ENCODE results near the gene RERE. TPM values are rescaled to one million over a fixed set of nuclear protein-coding genes. Genes with fewer than 3 reads are reported as not detected.

The RERE gene
- total and polyA plus RNA-seq, 2 donors (not counting 3 experiments of a cell fraction or from before 2014, with no cell fraction given) = 14.1 to 113 TPM

DNA sequence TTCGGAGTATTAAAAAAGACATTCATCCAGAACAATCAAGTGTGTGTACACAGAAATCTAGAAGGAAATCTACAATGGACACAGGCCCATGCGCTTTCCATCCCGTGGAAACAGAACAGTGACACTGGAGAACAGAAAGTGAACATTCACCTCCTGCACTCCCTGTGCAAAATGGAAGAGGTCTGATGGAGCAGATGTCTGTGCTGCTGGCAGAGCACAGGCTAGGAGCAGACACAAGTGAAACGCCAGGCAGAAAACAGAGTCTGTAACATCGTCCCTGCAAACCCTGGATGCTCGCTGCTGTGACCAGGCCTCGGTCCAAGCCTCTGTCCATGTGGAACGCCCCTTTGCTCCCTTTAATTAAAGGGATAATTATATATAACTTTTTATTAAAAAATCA lies 463.4 kb downstream of the RERE start:
- FAIRE-seq (no peak), DNase-seq (ENCODE audit: low read depth, low spot score) (no peak)
- no peak overlapping the region for H3K4me3 ChIP-seq (replicated peaks in 1 of 3; ENCODE audit: insufficient read depth in 1 of 3, low read depth in 1 of 3, low read length in 3 of 3)
- no peak overlapping the region for H3K9ac ChIP-seq (replicated peaks; ENCODE audit: extremely low read depth, insufficient read depth, low read length)
- CTCF ChIA-PET = interaction anchor here (1.0 to 1.2 kb wide), 3 partner anchors 17 to 373 kb away, joined by 3 to 4 read pairs (median 4); no protein-coding TSS in a partner anchor
- peaks cover 4 to 38% of the 10 kb centered on the region in 2 experiments for H3K36me3 ChIP-seq (ENCODE audit: control insufficient read depth in 2 of 2, extremely low read depth in 1 of 2, insufficient read depth in 2 of 2, low read length in 2 of 2)
- no peak overlapping the region for H3K4me2 ChIP-seq (ENCODE audit: insufficient read depth, low read length)
- dilution Hi-C loops (cut with MboI; ENCODE audit: extremely low pct_ligation_motif_present, low sequenced_read_pairs) = no loop called here
- POLR2A ChIA-PET = no interaction called here
- H3K9me3 ChIP-seq (replicated peaks; ENCODE audit: control insufficient read depth, insufficient read depth, low read length) = no peaks in the 10 kb centered on the region
- H3K27me3 ChIP-seq (ENCODE audit: control insufficient read depth in 2 of 2, insufficient read depth in 2 of 2, low read length in 2 of 2) = no peaks in the 10 kb centered on the region
- peaks cover 16% of the 10 kb centered on the region for H3K4me1 ChIP-seq (ENCODE audit: control insufficient read depth, extremely low read depth, insufficient read depth, low read length)
- intact Hi-C loops (cut with micrococcal nuclease) = no loop called here
- BruUV-seq (replicated peaks) = no TSS peak
- H3K27ac ChIP-seq (ENCODE audit: insufficient read depth, low read depth, low read length) = no peak overlapping the region
- H3K9me1 ChIP-seq (replicated peaks; ENCODE audit: control insufficient read depth, extremely low read depth, insufficient read depth, low read length) = no peaks in the 10 kb centered on the region
- H4K20me1 ChIP-seq (replicated peaks; ENCODE audit: control insufficient read depth, extremely low read depth, insufficient read depth, low read length) = no peaks in the 10 kb centered on the region
- H2AFZ ChIP-seq (ENCODE audit: low read depth, low read length) = no peak overlapping the region
- no peaks in the 10 kb centered on the region for H3K79me2 ChIP-seq (ENCODE audit: control insufficient read depth, insufficient read depth, low read length)
- TF ChIP-seq FOS (IDR thresholded peaks at IDR 0.05; ENCODE audit: borderline replicate concordance, insufficient read depth, low read length) (no peak), POLR2A (IDR thresholded peaks at IDR 0.05; ENCODE audit: low read depth, low read length) (no peak), EZH2 (IDR thresholded peaks at IDR 0.05; ENCODE audit: borderline replicate concordance, low read depth, low read length, severe bottlenecking) (no peak)
- TF ChIP-seq, protein P1, sequence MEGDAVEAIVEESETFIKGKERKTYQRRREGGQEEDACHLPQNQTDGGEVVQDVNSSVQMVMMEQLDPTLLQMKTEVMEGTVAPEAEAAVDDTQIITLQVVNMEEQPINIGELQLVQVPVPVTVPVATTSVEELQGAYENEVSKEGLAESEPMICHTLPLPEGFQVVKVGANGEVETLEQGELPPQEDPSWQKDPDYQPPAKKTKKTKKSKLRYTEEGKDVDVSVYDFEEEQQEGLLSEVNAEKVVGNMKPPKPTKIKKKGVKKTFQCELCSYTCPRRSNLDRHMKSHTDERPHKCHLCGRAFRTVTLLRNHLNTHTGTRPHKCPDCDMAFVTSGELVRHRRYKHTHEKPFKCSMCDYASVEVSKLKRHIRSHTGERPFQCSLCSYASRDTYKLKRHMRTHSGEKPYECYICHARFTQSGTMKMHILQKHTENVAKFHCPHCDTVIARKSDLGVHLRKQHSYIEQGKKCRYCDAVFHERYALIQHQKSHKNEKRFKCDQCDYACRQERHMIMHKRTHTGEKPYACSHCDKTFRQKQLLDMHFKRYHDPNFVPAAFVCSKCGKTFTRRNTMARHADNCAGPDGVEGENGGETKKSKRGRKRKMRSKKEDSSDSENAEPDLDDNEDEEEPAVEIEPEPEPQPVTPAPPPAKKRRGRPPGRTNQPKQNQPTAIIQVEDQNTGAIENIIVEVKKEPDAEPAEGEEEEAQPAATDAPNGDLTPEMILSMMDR (IDR thresholded peaks at IDR 0.05; ENCODE audit: extremely low read depth in 1 of 2, insufficient read depth in 1 of 2, low read depth in 1 of 2, low read length in 2 of 2) = no peak
